NCI-H128 (cell line): ENCODE data around the gene PLIN5.

ENCODE experiments used
- DNase-seq: peaks from one replicate; lab custom pipeline; 2025; ENCODE audit not compliant: unreplicated experiment; lab: John Stamatoyannopoulos, UW

Gene PLIN5

DNA sequence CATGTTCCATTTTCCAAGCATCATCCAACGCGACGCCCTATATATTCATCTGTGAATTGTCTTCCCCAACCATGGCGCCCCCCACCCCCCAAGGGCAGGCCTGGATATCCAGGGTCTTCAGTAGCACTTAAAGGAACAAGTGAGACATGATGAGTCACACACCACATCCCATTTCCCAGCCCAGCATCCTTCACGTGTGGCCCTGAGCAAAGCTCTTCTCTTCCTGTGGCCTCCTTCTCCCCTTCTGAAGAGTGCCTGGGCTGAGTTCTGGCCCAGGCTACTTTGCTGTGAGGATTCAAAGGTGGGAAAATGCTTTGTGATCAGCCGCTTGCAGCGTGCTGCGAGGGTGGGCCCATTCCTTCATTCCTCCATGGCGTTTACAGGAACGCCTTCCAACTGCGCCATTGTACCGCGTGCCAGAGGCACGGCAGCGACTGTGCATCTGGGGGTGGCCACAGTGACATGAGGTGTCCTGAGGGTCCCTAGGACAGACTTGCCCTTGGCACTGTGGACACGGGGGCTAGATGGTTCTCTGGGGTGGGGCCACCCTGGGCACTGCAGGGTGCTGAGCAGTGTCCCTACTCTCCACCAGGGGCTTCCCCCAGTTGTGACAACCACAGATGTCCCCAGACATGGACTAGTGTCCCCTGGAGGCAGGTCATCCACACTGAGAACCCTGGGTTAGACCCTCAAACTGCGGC is 28.4 kb downstream of the PLIN5 start:
- no peak for DNase-seq

DNA sequence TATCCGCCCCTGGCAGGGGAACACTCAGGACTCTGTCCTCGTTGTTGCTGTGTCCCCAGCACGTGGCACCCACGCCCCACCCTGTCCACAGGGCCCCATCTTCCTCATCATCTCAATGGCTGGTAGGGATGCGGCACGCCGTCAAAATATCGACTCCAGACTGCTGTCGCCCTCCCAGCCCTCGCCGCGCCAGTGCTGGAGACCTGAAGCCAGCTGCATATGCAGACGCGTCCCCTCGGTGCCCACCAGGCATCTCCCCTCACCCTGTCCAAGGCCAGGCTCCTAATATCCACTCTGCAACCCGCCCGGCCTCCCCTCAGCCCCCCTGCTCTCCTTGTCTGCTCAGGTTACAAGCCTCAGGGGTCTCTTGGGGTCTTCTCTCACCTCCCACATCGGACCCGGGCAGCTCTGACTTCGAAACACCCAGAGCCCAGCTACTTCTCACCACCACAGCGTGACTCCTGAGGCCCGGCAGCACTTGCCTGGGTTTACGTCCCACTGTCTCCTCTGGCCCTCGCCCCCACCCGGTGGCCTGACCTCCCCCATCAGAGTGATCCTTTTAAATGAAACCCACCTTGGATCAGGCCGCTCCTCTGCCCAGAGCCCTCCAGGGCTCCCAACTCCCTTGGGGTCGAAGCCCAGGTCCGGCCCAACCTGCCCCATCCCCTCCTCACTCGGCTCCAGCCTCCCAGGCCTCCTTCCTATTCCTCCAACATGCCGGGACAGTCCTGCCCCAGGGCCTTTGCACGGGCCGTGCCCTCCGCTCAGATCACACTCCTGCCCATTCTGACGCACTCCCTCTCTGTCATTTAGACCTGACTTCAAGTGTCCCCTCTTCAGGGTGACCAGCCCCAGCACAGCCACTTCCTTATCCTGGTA is 29.2 kb downstream of the PLIN5 start:
- DNase-seq, result no peak

DNA sequence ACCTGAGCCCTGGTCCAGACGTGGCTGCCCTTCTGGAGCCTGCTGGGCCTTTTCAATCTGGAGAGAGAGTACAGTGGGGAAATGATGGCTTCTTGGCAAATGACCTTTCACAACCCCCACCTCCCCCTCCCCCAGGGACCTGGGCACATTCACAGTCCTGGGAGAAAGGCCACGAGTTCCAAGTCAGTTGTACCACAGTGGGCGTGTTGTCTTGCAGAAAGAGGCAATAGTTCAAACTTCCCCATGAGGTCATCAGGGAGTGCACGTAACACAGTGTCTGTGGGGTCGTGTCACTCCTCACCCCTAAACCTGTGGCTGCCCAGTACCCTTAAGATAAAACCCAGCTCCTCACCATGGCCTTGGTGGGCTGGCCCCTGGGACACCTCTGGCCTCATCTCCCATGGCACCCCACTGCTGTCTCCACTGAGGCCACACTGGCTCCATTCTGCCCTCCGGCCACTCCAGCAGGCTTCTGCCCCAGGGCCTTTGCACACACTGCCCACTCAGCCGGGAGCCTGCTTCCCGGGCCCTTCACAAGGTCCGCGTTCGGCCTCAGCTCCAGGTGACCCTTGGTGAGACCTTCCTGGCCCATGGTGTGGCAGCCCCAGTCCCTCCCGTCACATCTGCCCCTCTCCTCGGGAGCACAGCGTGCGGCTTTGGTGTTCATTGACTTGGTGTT is 30.0 kb downstream of the PLIN5 start:
- DNase-seq, result no peak

DNA sequence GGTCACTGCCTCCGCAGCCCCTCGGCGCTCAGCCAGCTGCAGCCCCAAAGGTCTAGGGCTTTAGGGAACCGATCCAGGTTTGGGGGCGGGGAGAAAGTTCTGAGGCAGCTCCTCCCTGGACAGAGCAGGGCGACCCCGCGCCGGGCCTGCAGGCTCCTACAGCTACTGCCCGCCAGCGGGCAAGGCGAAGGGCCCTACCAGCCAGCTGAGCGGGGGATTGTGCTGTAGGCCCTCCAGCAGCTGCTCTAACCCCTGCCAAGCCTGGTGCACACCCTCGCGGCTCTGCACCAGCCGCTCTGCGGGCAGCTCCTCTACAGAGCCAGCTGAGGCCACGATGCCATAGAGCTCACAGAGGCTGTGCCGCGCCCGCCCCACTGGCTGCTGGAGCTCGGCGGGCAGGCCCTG is 30.7 kb downstream of the PLIN5 start:
- DNase-seq, result no peak

DNA sequence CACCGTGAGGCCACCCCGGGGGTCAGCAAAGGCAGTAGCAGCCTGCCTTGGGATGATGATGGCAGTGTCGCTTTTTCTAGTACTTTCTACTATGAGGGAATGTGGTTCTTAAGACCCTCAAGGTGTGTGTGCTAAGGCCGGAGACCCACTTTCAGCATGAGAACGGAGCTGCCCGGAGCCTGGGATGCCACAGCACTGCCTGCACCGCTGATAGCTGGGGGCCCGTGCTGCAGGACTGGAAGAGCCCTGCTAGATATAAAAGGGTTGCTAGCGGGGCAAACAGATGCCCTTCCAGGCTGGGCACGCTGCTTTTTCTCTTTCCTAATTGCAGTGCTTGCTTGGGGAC is 31.2 kb downstream of the PLIN5 start:
- DNase-seq, result no peak

DNA sequence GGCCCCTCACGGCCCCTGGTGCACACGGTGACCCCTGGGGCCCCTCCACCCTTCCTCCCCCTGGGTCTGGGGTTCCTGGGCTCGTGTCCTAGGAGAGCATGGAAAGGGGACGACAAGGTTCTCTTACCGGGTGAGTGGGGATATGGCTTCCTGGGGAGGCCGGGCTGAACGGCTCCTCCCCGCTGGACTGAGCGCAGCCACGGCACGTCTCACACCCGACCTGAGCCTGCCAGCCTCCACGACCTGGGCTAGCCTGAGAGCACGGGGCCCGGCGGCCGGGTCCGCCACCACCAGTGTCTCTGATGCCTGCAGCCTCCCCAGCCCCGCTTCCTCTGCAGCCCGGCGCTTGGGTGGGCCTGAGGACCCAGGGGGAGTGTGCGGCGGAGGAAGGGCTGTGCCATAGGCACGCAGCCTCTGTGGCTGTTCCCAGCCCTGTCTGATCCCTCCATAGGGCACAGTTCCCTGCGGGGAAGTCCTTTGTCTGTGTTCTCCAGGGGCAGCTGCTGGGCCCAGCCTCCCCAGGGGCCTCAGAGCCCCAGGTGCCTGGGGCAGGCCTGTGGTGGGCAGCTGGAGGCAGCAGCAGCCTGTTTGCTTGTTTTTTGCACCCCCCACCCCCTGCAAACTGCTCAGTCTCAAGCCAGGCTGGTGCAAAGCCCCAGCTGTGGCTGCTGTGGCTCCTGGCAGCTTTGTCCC is 31.7 kb downstream of the PLIN5 start:
- no peak for DNase-seq

DNA sequence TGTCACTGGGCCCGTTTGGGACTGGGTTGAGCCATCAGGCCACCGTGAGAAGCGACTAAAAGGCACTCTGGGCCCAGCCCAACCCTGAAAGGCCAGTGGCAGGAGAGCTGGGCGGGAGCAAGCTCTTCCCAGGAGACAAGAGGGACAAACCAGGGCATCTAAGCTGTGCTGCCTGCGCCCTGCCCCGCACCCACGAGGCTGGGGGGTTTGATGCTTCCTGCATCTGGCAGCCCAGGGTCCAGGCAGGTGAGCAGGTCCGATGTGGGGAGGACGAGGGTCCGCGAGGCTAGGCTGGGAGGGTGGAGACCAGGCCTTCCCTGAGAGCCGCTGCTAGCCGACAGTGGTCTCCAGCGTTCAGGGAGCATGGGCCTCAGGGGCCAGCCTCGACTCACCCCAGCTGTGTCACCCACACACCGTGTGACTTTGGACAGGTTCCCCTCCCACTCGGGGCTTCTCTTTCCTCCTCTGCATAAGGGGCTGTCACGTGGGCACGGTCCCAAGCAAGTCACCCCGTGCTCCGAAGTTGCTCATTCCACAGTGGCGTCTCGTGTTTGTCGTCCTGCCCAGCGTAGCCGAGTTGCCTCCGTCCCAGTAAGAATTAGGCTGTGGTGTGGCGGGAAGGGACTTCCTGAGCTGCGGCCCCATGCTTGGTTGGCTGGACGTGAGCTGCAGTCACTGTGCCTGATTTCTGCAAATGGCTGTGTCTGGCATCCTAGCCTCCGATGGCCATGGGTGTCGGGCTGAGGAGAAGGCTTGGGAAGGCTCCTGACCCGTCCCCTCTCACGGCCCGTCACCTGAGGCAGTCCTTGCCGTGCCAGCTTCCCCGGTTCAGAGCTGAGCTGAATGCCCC is 32.5 kb downstream of the PLIN5 start:
- no peak for DNase-seq

DNA sequence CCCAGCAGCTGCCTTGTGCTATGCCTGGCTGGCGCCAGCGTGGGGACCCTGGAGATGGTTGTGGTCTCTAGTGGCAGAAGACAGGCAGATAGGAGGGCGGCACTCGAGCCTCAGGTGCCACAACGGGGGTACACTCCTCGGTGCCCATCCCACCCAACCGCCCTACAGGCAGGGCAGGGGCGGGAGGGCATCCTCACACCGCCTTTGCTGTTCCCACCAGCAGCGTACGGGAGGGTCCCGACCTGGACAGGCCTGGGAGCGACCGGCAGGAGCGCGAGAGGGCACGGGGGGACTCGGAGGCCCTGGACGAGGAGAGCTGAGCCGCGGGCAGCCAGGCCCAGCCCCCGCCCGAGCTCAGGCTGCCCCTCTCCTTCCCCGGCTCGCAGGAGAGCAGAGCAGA is 33.3 kb downstream of the PLIN5 start:
- DNase-seq, result no peak

DNA sequence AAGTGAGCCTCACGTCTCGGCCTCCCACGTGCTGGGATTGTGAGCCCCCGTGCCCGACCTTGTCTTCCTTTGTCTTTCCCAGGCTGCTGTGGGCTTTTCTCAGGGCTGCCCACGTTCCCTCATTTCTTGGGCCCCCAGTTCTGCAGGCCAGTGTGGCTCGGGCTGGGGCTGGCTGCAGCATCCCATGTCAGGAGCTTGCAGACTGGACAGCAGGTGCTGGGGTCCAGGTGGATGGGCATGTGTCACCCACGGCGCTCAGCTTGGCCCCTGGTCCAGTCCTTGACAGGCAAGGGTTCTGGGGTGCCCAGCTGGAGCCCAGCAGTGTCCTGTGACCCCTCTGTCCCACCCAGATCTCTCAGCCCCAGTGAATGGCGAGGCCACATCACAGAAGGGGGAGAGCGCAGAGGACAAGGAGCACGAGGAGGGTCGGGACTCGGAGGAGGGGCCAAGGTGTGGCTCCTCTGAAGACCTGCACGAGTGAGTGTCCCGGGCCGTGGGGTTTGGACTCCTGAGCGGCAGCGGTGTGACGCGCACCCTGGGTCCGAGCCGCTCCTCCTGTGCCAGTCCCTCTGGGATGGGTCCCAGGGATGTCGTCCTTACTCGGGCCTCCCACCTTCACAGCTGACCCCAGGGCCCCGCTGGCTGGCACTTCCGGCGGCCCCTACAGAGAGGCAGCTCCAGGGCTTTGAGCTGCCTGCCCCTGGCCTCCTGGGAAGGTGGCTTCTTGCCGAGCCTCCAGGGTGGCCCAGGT is 34.0 kb downstream of the PLIN5 start:
- DNase-seq, result no peak

DNA sequence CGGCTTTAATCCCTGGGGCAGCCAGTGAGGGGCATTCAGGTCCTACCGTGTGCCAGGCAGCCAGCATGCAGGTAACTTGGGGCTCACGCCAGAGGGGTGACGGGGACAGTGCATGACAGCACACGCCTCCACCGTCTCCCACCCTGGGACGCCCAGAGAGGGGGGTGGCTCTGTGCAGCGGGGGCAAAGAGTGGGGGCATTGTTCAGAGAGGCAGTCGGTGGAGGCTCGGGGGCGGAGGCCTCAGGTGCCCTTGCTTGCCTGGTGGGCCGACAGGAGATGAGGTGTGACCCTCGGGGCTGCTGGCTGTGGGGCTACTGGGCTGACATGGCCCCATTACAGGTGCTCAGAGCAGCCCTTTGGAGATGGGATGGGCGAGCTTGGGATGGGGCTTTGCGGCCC is 35.2 kb downstream of the PLIN5 start:
- DNase-seq, result no peak

DNA sequence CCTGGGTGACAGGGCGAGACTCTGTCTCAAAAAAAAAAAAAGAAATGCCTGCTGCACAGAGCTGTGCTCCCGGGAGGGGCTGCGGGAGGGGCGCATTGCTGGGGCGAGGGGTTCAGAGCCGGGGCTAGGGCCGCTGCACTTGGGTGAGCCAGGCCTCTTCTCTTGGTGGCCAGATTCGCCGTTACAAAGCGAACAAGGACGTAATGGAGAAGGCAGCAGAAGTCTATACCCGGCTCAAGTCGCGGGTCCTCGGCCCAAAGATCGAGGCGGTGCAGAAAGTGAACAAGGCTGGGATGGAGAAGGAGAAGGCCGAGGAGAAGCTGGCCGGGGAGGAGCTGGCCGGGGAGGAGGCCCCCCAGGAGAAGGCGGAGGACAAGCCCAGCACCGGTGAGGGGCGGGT is 35.7 kb downstream of the PLIN5 start:
- no peak for DNase-seq

DNA sequence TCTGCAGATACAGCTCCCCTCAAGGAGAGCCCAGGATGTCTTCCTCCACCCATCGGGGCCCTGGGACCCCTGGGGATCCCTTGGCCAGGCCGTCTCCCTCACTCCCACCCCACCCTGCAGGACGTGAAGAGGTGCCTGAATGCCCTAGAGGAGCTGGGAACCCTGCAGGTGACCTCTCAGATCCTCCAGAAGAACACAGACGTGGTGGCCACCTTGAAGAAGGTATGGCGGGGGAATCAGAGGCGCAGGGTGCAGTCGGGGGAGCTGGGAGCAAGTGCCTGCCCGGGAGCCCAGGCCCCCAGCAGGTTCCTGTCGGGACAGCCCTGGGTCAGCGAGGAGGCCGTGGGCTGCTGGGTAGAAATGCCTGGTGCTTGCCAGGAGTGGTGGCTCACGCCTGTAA is 36.3 kb downstream of the PLIN5 start:
- no peak for DNase-seq

DNA sequence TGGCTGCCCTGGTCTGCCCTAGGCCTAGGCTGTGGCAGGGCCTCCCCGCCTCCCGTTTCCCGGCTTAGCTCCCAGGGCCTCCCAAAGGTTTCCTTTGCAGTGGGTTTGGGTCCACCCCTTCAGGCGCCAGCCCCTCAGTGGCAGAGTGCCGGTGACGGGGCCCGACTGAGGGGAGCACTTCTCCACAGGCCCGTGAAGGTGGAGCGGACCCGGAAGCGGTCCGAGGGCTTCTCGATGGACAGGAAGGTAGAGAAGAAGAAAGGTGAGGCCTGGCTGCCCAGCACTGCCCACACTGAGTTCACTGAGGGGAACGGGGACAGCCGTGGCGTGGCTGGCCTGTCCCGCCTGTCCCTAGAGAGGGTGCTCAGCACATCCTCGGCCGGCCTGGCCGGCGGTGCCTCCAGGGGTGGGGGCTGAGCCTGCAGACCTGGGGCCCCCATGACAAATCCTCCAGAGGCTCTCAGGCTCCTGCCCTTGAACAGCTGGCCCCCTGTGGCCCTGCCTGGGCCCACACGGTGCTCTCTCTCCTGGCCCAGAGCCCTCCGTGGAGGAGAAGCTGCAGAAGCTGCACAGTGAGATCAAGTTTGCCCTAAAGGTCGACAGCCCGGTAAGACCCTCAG is 37.1 kb downstream of the PLIN5 start:
- DNase-seq, result no peak

DNA sequence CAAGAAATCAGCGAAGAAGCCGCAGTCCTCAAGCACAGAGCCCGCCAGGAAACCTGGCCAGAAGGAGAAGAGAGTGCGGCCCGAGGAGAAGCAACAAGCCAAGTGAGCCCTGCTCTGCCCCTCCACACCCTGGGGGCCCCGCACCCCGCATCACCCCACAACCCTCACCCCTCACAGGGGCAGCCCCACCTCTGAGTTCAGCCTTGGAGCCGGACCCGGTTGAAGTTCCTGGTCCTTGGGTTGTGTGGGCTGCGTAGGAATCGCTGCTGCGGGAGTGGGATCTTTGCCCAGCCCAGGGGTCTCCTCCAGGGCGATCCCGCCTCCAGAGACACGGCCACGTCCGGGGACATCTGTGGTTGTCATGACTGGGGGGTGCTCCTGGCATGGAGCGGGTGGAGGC is 38.7 kb downstream of the PLIN5 start:
- DNase-seq, result no peak

DNA sequence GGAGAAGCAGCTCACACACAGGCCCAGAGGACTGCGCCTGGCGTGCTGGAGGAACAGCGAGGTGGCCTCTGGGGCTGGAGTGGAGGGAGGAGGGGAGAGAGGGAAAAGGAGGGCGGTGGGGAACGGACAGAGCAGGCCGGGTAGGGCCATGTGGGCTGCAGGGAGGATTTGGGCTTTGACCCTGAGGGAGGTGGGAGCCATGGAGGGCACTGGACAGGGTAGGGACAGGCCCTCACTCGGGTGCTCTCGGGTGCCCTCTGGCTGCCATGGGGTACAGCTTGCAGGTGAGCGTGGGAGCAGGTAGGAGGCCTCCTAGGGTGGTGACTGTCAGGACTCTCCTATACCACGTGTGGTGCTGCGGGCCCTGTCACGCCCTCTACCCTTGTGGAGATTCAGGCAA is 39.6 kb downstream of the PLIN5 start:
- no peak for DNase-seq

DNA sequence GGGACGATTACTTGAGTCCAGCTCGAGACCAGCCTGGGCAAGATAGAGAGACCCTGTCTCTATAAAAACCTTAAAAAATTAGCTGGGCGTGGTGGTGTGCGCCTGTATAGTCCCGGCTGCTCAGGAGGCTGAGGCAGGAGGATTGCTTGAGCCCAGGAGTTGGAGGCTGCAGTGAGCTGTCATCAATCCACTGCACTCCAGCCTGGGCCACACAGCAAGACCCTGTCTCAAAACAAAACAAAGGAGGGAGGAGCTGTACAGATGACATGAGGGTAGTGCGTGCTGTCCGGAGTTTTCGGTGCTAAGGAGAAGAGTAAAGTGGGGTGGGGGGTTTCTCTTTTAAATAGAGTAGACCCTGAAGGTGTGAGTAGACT is 40.3 kb downstream of the PLIN5 start:
- DNase-seq, result no peak

DNA sequence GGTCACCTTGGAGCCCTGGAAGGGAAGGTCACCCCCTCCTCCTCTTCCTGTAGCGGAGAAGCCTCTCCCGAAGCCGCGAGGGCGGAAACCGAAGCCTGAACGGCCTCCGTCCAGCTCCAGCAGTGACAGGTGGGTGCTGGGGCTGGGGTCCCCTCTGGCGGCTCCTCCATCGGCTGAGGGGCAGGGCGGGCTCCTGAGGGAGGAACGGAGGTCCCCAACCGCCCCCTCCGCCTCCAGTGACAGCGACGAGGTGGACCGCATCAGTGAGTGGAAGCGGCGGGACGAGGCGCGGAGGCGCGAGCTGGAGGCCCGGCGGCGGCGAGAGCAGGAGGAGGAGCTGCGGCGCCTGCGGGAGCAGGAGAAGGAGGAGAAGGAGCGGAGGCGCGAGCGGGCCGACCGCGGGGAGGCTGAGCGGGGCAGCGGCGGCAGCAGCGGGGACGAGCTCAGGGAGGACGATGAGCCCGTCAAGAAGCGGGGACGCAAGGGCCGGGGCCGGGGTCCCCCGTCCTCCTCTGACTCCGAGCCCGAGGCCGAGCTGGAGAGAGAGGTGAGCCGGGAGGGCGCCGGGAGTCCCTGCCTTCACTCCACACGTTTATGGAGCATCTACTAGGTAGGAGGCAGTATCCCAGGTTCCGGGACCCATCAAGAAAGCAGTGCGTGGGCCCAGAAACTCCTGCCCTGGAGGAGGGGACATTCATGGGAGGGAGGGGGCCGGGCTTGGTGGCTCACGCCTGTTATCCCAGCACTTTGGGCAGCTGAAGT is 40.9 kb downstream of the PLIN5 start:
- DNase-seq, result no peak

DNA sequence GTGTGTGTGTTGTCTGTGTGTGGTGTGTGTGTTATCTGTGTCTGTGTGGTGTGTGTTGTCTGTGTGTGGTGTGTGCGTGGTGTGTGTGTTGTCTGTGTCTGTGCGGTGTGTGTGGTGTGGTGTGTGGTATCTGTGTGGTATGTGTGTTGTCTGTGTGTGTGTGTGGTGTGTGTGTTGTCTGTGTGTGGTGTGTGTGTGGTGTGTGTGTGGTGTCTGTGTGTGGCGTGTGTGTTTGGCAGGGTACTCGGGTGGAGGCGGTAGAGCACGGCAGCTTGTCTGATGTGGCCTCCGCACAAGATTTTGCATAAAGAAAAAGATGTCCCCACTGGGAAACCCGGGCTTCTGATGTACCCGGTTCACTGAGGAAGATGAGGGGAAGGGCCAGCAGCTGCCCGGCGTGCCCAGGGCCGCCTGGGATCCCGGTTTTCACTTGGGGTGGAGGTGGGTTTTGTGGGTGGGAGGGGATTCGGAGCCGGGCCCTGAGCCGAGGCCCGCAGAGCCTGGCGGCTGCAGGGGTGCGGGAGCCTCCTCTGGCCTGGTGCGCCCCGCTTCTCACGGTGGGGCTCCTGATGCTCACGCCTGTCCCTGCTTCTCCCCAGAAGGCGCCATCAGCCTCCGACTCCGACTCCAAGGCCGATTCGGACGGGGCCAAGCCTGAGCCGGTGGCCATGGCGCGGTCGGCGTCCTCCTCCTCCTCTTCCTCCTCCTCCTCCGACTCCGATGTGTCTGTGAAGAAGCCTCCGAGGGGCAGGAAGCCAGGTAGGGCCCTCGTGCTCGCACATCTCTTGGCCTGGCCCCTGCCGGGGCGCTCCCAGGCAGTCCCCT is 41.7 kb downstream of the PLIN5 start:
- DNase-seq, result no peak
